SK-N-SH (cell line): ENCODE measurements around the gene LSM7. TPM values are rescaled to one million over a fixed set of nuclear protein-coding genes. Genes with fewer than 3 reads are reported as not detected.
A peak's percentile ranks its signal among the peaks of the same experiment; 100 is the strongest.

Source experiments
- CTCF ChIA-PET: fragments of 300-600, 350-600 bp; formaldehyde crosslinking; extraction: SDS; loops from one replicate; lab custom pipeline; 2021; lab: Yijun Ruan, JAX
- POLR2A ChIA-PET: fragments of 350-600 bp; sonication (Branson Sonifier 250); formaldehyde crosslinking; extraction: SDS; loops from one replicate; lab custom pipeline; 2020; ENCODE audit warnings: antibody characterized with exemption, inconsistent platforms; lab: Yijun Ruan, JAX
- DNase-seq: peaks from one replicate; pipeline ENCODE4 v3.0.0; 2012
- H2AFZ ChIP-seq: fragments of 200-600 bp; sonication (generic); 2 replicates; pipeline ENCODE4 v1.8.1; 2016; ENCODE audit warnings: antibody characterized with exemption, mild to moderate bottlenecking, low read depth
- H3F3A ChIP-seq: fragments of 200-600 bp; sonication (generic); replicated peaks from 2 replicates; pipeline ENCODE3; 2016; ENCODE audit warnings: antibody characterized with exemption, mild to moderate bottlenecking; ENCODE audit not compliant: insufficient read depth
- H3K27ac ChIP-seq, 2 experiments: fragments of 200-500 bp in 1 of 2; fragments of 200-600 bp in 1 of 2; sonication (Bioruptor generic) in 1 of 2; sonication (generic), shearing (Covaris generic) in 1 of 2; 2 replicates each; pipeline versions ENCODE4 v1.5.1 to v1.6.1; 2014 to 2016; ENCODE audit warnings: low read depth in 2 of 2, inconsistent platforms in 1 of 2, low read length in 1 of 2, mild to moderate bottlenecking in 1 of 2, mixed read lengths in 1 of 2
- H3K27me3 ChIP-seq: fragments of 200-600 bp; sonication (generic), shearing (Covaris generic); 2 replicates; pipeline ENCODE4 v1.6.1; 2016; ENCODE audit warnings: mixed run types; ENCODE audit not compliant: insufficient read depth
- H3K36me3 ChIP-seq, 2 experiments: fragments of 200-500 bp in 1 of 2; fragments of 200-600 bp in 1 of 2; sonication (Bioruptor generic) in 1 of 2; sonication (generic) in 1 of 2; replicated peaks in 1 of 2; 2 replicates each; pipeline versions ENCODE3 to v1.5.1; 2014 to 2016; ENCODE audit warnings: low read length in 1 of 2, mild to moderate bottlenecking in 1 of 2; ENCODE audit not compliant: insufficient read depth in 2 of 2, control insufficient read depth in 1 of 2
- H3K4me1 ChIP-seq, 2 experiments: fragments of 200-500 bp in 1 of 2; fragments of 200-600 bp in 1 of 2; sonication (Bioruptor generic) in 1 of 2; sonication (generic), shearing (Covaris generic) in 1 of 2; 2 replicates each; pipeline versions ENCODE4 v1.5.1 to v1.6.1; 2014 to 2016; ENCODE audit warnings: low read depth in 1 of 2, low read length in 1 of 2, mixed run types in 1 of 2; ENCODE audit not compliant: insufficient read depth in 2 of 2, control insufficient read depth in 1 of 2
- H3K4me2 ChIP-seq: fragments of 200-600 bp; sonication (generic), shearing (Covaris generic); 2 replicates; pipeline ENCODE4 v1.6.1; 2017; ENCODE audit warnings: mixed run types
- H3K4me3 ChIP-seq, 2 experiments: fragments of 200-500 bp in 1 of 2; fragments of 200-600 bp in 1 of 2; sonication (Bioruptor generic) in 1 of 2; sonication (generic), shearing (Covaris generic) in 1 of 2; 2 replicates each; pipeline versions ENCODE4 v1.5.1 to v1.8.1; 2014 to 2016; ENCODE audit warnings: low read depth in 2 of 2, inconsistent platforms in 1 of 2, low read length in 1 of 2, mild to moderate bottlenecking in 1 of 2, mixed read lengths in 1 of 2, moderate library complexity in 1 of 2
- H3K79me2 ChIP-seq: fragments of 200-600 bp; sonication (generic); 2 replicates; pipeline ENCODE4 v1.8.1; 2017; ENCODE audit warnings: mild to moderate bottlenecking; ENCODE audit not compliant: insufficient read depth
- H3K9ac ChIP-seq: fragments of 200-600 bp; sonication (generic); 2 replicates; pipeline ENCODE4 v1.6.1; 2017; ENCODE audit warnings: mixed run types
- H3K9me2 ChIP-seq: fragments of 200-600 bp; sonication (generic); 2 replicates; pipeline ENCODE4 v1.6.1; 2017; ENCODE audit warnings: mixed run types
- H3K9me3 ChIP-seq: fragments of 200-600 bp; sonication (generic); 2 replicates; pipeline ENCODE4 v1.6.1; 2017; ENCODE audit warnings: mixed run types, mild to moderate bottlenecking, moderate library complexity
- H4K20me1 ChIP-seq: fragments of 200-600 bp; sonication (generic); 2 replicates; pipeline ENCODE4 v1.6.1; 2017; ENCODE audit warnings: mild to moderate bottlenecking, mixed run types; ENCODE audit not compliant: insufficient read depth
- CHD2 ChIP-seq: fragments of 150-350 bp; IDR thresholded peaks from 2 replicates; pipeline ENCODE4 v1.6.1; 2018; ENCODE audit warnings: low read length; ENCODE audit not compliant: partially characterized antibody
- ELF1 ChIP-seq: IDR thresholded peaks from 2 replicates; pipeline ENCODE4 v1.4.0; 2012
- EP300 ChIP-seq, 2 experiments: IDR thresholded peaks; 2 replicates each; pipeline versions ENCODE4 v1.4.0 to v1.6.1; 2012; ENCODE audit warnings: borderline replicate concordance in 1 of 2, low read depth in 1 of 2, low read length in 1 of 2
- FOSL2 ChIP-seq: IDR thresholded peaks from 2 replicates; pipeline ENCODE4 v1.4.0; 2012; ENCODE audit warnings: low read depth, mild to moderate bottlenecking, moderate library complexity, borderline replicate concordance
- FOXJ3 ChIP-seq: sonication (generic); formaldehyde crosslinking; IDR thresholded peaks from 2 replicates; pipeline ENCODE4 v1.5.1; 2020; ENCODE audit warnings: mild to moderate bottlenecking, missing genetic modification reagents
- FOXM1 ChIP-seq: IDR thresholded peaks from 2 replicates; pipeline ENCODE4 v1.4.0; 2012; ENCODE audit warnings: low read depth, mild to moderate bottlenecking
- GABPA ChIP-seq: IDR thresholded peaks from 2 replicates; pipeline ENCODE4 v1.4.0; 2012; ENCODE audit warnings: low read depth, mild to moderate bottlenecking
- MEF2A ChIP-seq: IDR thresholded peaks from 2 replicates; pipeline ENCODE4 v1.4.0; 2012; ENCODE audit warnings: low read depth, borderline replicate concordance
- MXI1 ChIP-seq: IDR thresholded peaks from 2 replicates; pipeline ENCODE4 v1.6.1; 2012; ENCODE audit warnings: mild to moderate bottlenecking, low read depth, low read length, improper control_type of control experiment
- RAD21 ChIP-seq: IDR thresholded peaks from 2 replicates; pipeline ENCODE4 v1.6.1; 2012; ENCODE audit warnings: mild to moderate bottlenecking, low read length
- RCOR1 ChIP-seq: fragments of 150-350 bp; IDR thresholded peaks from 2 replicates; pipeline ENCODE4 v1.6.1; 2017; ENCODE audit warnings: antibody characterized with exemption, low read length
- RXRA ChIP-seq: IDR thresholded peaks from 2 replicates; pipeline ENCODE4 v1.4.0; 2012; ENCODE audit warnings: low read depth, mild to moderate bottlenecking, borderline replicate concordance
- SMC3 ChIP-seq: IDR thresholded peaks from 2 replicates; pipeline ENCODE4 v1.6.1; 2012; ENCODE audit warnings: low read depth, low read length, improper control_type of control experiment
- WGBS: methylation state at CpG from one replicate; pipeline ENCODE4 v1.1.6; 2017; ENCODE audit warnings: low lambda C conversion rate; 5-methylcytosine and 5-hydroxymethylcytosine counted together
- polyA plus RNA-seq, 3 experiments: library from polyadenylated mRNA; depleted of rRNA; stranded (reverse); fragments of >200 nt; gene quantifications; 2 replicates each; pipeline ENCODE4 v1.2.3, GENCODE V29; 2012
- TF ChIP-seq, protein P1 (sequence below): IDR thresholded peaks from 2 replicates; pipeline ENCODE4 v1.4.0; 2012; ENCODE audit warnings: low read depth, borderline replicate concordance
- TF ChIP-seq, protein P2 (sequence below): fragments of 150-350 bp; IDR thresholded peaks from 2 replicates; pipeline ENCODE4 v1.6.1; 2017; ENCODE audit warnings: antibody characterized with exemption, low read length, low read depth, borderline replicate concordance

Gene LSM7
- polyA plus RNA-seq, 1 of the 3 experiments (the other 2 are of a cell fraction), result 1,193 TPM

DNA sequence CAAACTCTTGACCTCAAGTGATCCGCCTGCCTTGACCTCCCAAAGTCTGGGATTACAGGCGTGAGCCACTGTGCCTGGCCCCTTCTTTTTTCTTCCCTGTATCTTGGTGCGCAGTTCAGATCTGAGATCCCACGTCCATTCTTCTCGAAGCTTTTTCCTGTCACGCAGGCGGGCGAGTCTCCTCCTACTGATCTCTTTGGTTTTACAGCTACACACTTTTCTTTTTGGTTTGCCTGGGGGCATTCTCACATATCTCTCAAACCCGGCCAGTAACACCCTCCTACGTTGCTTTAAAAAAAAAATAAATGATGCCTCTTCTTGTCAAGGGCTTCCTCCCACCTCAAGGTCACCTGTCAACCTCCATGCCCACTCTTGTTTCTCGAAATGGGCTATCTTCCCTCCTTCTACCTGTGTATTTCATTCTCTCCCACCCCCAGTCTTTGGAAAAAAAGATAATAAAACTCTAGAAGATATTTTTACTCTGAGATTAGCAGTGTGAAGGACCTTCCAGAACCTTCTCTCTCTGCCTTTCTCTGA, 43.8 kb upstream of the LSM7 start:
- no peaks in the 10 kb centered on the region for H3K9me3 ChIP-seq
- no peak overlapping the region for H3K4me3 ChIP-seq
- H3K36me3 ChIP-seq, result no peaks in the 10 kb centered on the region
- no peak overlapping the region for H3K4me2 ChIP-seq
- no peaks in the 10 kb centered on the region for H3K4me1 ChIP-seq
- DNase-seq, result no peak
- H3K9me2 ChIP-seq, result no peaks in the 10 kb centered on the region
- POLR2A ChIA-PET, result no interaction called here
- no peaks in the 10 kb centered on the region for H4K20me1 ChIP-seq
- peaks cover 4% of the 10 kb centered on the region for H3F3A ChIP-seq
- H3K9ac ChIP-seq, result no peak overlapping the region
- TF ChIP-seq CHD2 (no peak), RAD21 (no peak), MXI1 (no peak), MEF2A (no peak)
- TF ChIP-seq, protein P1, sequence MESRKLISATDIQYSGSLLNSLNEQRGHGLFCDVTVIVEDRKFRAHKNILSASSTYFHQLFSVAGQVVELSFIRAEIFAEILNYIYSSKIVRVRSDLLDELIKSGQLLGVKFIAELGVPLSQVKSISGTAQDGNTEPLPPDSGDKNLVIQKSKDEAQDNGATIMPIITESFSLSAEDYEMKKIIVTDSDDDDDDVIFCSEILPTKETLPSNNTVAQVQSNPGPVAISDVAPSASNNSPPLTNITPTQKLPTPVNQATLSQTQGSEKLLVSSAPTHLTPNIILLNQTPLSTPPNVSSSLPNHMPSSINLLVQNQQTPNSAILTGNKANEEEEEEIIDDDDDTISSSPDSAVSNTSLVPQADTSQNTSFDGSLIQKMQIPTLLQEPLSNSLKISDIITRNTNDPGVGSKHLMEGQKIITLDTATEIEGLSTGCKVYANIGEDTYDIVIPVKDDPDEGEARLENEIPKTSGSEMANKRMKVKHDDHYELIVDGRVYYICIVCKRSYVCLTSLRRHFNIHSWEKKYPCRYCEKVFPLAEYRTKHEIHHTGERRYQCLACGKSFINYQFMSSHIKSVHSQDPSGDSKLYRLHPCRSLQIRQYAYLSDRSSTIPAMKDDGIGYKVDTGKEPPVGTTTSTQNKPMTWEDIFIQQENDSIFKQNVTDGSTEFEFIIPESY, result no peak
- CTCF ChIA-PET, result interaction anchor here (1.0 to 1.2 kb wide), 2 partner anchors 13 to 46 kb away, joined by 3 read pairs; no protein-coding TSS in a partner anchor
- H3K27ac ChIP-seq, result no peak overlapping the region; a peak in 1 of 4 replicates
- H3K79me2 ChIP-seq, result no peaks in the 10 kb centered on the region
- 0 out of 2 replicates have a peak overlapping the region, but pooled peaks have one; percentile 22 for H2AFZ ChIP-seq
- no peaks in the 10 kb centered on the region for H3K27me3 ChIP-seq
- 78% methylated on average over 11 of the region's 11 CpGs for WGBS

DNA sequence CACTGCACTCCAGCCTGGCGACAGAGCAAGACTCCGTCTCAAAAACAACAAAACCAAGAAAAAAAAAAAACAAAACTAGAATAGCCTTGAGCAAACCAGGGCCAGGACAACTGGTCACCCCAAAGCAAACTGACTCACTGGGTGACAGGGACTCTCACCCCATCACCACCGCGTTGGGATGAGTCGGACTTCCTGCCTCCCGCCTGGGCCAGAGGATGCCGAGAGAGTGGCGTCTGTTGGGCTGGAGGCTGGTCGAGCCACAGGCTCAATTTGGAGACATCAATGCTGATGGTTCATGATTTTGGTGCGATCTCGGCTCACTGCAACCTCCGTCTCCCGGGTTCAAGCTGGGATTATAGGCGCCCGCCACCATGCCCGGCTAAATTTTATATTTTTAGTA, 43.3 kb upstream of the LSM7 start:
- CTCF ChIA-PET, result interaction anchor here (1.0 to 1.2 kb wide), 2 partner anchors 13 to 46 kb away, joined by 3 read pairs; no protein-coding TSS in a partner anchor

DNA sequence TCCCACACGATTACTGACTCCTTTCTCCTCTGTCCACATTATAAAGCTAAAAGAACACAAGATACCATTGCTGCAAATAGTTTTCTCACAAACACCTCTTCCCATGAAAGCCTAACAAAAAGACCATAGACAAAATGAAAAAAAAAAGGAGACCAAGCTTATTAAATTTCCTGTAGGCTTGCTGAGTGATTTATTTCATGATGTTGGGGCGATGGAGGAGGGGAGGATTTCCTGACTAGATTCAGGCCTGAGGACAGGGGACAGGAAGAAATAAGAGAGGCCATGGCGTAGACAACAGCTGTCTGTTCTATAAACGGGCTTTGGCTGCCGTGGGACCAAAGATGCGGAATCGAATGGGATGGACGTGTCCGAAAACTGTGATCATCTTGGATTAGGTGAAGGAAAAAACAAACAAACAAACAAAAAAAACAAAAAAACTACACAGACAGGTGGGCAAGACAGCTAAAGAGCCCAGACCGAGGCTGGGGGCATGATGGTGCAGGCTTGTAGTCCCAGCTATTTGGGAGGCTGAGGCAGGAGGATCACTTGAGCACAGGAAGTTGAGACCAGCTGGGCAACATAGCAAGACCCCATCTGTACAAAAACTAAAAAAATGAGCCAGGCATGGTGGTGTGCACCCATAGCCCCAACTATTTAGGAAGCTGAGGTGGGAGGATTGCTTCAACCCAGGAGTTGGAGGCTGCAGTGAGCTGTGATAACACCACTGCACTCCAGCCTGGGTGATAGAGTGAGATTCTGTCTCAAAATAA, 37.0 kb upstream of the LSM7 start:
- POLR2A ChIA-PET, result interaction anchor here (0.6 kb wide), 1 partner anchor 102 kb away, joined by 4 read pairs; no protein-coding TSS in a partner anchor
- CTCF ChIA-PET, result no interaction called here
- H3K79me2 ChIP-seq, result no peaks in the 10 kb centered on the region
- H4K20me1 ChIP-seq, result no peaks in the 10 kb centered on the region
- H2AFZ ChIP-seq, result no peak overlapping the region
- 70% methylated on average over 10 of the region's 10 CpGs for WGBS
- H3K9me3 ChIP-seq, result no peaks in the 10 kb centered on the region
- H3K9me2 ChIP-seq, result no peaks in the 10 kb centered on the region
- H3K27me3 ChIP-seq, result peaks cover 5% of the 10 kb centered on the region; the same call in 1 of the 2 replicates
- H3F3A ChIP-seq, result no peaks in the 10 kb centered on the region
- H3K9ac ChIP-seq, result no peak overlapping the region
- H3K27ac ChIP-seq, result no peak overlapping the region
- no peak overlapping the region for H3K4me2 ChIP-seq
- DNase-seq, result no peak
- no peaks in the 10 kb centered on the region for H3K4me1 ChIP-seq
- no peak overlapping the region for H3K4me3 ChIP-seq
- no peaks in the 10 kb centered on the region for H3K36me3 ChIP-seq
- TF ChIP-seq FOXJ3 (CRISPR knock-in tag), result no peak
- no peak for TF ChIP-seq SMC3
- TF ChIP-seq RXRA, result no peak
- no peak for TF ChIP-seq FOXM1
- TF ChIP-seq, protein P2, sequence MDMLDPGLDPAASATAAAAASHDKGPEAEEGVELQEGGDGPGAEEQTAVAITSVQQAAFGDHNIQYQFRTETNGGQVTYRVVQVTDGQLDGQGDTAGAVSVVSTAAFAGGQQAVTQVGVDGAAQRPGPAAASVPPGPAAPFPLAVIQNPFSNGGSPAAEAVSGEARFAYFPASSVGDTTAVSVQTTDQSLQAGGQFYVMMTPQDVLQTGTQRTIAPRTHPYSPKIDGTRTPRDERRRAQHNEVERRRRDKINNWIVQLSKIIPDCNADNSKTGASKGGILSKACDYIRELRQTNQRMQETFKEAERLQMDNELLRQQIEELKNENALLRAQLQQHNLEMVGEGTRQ, result no peak
- no peak for TF ChIP-seq RCOR1
- TF ChIP-seq CHD2, result no peak
- TF ChIP-seq EP300 (IDR thresholded peaks at IDR 0.05; ENCODE audit: borderline replicate concordance in 1 of 2, low read depth in 1 of 2, low read length in 1 of 2), result no peak
- no peak for TF ChIP-seq GABPA
- no peak for TF ChIP-seq ELF1
- no peak for TF ChIP-seq FOSL2

More for the DNA sequence above, 43.3 kb upstream of the LSM7 start:
- Histone ChIP-seq H2AFZ (0 out of 2 replicates have a peak overlapping the region, but pooled peaks have one; percentile 22), H3K79me2 (no peaks in the 10 kb centered on the region), H3K4me1 (no peaks in the 10 kb centered on the region), H3K27me3 (no peaks in the 10 kb centered on the region), H3K9me2 (no peaks in the 10 kb centered on the region), H3K36me3 (no peaks in the 10 kb centered on the region), H3K9ac (no peak overlapping the region), H3K27ac (no peak overlapping the region; a peak in 1 of 4 replicates), H3K9me3 (no peaks in the 10 kb centered on the region), H4K20me1 (no peaks in the 10 kb centered on the region), H3K4me3 (no peak overlapping the region), H3F3A (peaks cover 4% of the 10 kb centered on the region), H3K4me2 (no peak overlapping the region)
- 50% methylated on average over 16 of the region's 16 CpGs for WGBS
- POLR2A ChIA-PET, result no interaction called here
- TF ChIP-seq ELF1 (no peak), FOSL2 (peak; percentile 38; the same call in 1 of the 2 replicates)
- no peak for DNase-seq
